NCI-H446 treated with DMSO at 0.1 percent for 48 hours (cell line): ENCODE measurements around the gene POFUT2.

ENCODE experiments used
- DNase-seq: peaks from one replicate; lab custom pipeline; 2025; lab: John Stamatoyannopoulos, UW

Gene POFUT2

GRCh38 chr21:45222001-45222400, 65.7 kb downstream of the POFUT2 start:
- no peak for DNase-seq

DNA sequence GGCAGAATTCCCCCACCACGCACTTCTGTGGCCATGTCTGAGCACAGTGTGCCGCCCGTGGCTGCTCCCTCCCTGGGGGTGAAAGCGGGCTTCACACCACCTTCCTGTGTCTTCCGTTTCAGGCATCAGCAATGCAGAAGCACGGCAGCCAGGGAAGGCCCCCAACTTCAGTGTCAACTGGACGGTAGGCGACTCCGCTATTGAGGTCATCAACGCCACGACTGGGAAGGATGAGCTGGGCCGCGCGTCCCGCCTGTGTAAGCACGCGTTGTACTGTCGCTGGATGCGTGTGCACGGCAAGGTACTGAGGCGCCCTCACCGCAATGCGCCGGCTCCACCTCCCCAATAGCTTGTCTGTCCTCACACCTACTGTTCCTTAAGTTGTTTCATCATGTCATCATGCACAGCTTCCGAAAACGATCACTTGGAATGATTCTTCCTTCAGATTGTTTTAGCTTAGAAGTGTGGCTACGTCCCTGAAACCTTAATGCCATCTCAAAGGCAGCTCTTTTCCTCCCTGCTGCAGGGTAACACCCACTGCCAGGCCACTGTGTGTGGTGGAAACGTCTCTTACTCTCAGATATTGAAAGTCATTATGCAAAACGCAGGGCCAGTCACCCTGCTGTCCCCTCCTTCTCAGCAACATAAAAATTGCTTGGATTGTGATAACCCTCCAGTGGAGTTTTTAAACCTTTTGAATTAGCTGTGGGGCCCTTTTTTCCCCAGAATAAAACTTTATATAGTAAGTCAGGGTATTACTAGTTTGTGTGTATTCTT, 66.8 kb downstream of the POFUT2 start:
- DNase-seq: no peak

DNA sequence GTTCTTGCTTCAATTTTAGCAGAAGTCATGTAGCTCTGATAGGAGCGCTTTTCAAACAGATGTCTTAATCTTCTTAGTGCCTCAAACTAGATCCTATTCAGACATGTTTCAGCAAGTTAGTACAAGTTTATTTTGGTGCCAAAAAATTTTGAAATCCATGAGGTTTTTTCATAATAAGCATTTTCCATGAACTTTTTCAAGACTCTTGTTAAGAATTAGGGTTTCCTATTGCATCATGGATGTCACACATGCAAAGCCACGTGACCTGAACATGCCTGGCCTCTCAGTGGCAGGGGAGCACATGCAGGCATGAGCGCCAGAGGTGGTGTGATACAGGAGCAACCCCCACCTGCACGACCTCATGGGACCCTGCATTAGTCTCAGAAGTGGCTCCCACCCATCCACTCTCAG, 67.6 kb downstream of the POFUT2 start:
- DNase-seq: no peak

DNA sequence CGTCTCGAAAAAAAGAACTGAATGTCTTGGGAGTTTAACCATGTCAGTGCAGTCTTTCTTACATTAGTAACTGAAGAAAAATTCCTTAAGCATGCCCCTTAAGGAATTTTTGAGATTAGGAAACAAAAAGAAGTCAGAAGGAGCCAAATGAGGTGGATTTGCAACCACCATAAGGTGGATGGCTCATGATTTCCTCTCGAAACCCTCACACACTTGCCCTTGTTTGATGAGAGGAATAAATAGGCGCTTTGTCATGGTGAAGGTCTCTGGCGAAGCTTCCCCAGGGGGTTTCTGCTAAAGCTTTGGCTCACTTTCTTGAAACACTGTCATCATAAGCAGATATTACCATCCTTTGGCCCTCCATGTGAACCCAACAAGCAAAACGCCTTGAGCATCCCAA, 68.2 kb downstream of the POFUT2 start:
- no peak for DNase-seq

DNA sequence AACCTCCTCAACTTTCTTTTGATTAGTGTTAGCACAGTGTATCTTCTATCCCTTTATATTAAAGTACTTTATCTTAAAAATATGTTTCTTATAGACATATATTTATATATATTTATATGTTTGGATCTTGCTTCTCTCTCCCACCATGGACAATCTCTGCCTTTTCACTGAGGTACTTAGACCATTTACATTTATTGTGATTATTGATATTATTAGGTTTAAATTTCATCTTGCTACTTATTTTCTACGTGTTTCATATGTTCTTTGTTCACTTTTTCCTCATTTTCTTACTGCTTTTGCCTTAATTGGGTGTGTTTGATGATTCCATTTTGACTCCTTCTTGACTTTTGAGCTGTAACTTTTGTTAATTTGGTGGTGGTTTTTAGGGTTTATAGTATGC, 70.7 kb downstream of the POFUT2 start:
- no peak for DNase-seq

DNA sequence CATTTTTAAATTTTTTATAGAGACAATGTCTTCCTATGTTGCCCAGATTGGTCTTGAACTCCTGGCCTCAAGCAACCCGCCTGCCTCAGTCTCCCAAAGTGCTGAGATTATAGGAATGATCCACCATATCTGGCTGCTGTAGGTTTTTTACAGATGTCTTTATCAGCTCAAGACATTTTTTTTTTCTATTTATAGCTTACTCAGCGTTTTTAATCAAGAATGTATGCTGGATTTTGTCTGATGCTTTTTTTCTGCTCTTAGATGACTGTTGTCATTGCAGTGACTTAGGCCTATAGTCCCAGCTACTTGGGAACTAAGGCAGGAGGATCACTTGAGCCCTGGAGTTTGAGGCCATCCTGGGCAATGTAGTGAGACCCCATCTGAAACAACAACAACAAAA, 72.5 kb downstream of the POFUT2 start:
- DNase-seq: no peak
